HG03095 (cell line): ENCODE results near the gene MAT2B.
"Not testable (repeated sequence)": the region's sequence is repeated elsewhere in the genome, so short reads cannot be mapped to it uniquely, and the experiment has no call there.

Experiments
- ATAC-seq: cut with Tn5 transposase; IDR thresholded peaks from one replicate; pipeline ENCODE4 v1.9.1; 2021; ENCODE audit warnings: moderate library complexity; ENCODE audit not compliant: unreplicated experiment

Gene MAT2B

DNA sequence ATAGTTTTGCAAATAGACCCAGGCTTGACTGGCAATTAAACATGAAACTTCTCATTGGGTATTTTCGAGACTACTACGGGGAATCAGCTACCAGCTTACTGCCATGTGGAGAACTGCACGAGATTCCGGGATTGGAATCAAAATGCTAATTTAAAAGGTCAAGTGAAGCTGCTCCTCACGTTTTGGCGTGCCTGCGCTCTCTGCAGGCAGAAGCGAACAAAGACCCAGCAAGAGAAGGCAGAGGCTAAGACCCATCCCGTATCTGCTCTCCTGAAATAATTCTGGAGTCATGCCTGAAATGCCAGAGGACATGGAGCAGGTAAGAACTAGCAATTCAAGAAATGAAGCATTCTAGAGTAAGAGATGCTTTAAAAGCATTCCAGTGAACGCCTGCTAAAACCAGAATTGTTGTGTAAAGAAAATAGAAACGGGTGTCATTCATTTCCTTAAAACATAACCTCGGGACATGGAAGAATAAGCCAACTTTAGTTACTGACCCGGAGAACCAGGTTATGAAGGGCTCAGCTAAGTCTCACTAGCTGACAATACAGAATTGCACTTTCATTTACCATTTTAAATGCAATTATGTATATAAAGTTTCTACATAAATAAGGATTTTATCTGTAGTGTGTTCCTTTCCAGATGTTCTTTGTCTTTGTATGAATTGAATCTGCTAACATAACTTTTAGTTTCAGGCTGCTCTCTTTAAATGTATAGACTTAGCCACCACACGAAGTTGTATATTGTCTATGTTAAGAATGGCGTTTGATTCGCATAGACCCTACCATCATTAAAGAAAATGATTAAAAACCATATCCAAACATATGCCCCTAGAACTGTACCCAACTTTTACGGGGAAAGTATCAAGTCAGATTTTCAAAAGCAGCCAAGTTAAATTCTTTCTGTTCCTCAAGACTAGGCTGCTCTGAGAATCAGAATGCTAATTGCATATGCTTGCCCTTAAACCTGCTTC is 2.0 kb upstream of the MAT2B start:
- ATAC-seq, result no peak

DNA sequence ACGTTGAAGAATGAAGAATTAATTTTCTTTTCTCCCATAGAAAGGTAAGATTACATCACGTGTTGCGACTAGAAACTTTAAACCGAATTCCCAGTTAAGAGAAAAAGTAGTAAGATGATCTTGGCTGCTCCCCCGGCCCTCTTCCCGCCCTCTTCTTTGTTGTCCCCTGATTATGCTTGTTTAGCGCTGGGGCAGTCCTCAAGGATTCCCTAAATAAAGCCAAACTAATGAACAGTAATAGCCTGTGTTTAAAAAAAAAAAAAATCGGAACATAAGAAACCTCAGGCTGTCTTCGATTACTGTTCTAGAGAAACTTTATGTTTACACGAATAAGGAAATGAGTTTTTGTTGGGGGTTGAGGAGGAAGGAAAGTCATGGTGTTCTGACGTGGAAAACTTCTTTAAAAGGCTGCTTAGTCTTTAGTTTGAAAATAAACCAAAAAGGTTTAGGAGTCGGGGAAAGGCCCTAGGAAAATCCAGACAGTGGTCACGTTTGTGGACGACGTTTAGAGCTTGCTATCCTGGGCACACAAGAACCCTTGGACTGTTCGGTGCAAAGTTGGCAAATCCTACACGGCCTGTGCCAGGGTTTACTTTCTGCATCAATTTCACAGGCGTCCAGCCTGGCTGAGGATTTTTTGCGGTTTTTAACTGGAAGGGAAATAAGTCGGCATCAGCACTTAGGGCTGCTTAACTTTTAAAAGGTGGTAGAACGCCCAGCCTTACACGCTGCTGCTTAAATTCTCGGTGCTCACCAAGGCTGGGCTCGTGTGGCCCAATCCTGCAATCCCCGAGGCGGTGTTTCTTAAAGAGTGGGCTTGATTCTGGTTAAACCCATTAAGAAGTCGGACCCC is 1.1 kb upstream of the MAT2B start:
- no peak for ATAC-seq

GRCh38 chr5:163505049-163505367 is 411 bp upstream of the MAT2B start:
- peak; percentile 4 for ATAC-seq

DNA sequence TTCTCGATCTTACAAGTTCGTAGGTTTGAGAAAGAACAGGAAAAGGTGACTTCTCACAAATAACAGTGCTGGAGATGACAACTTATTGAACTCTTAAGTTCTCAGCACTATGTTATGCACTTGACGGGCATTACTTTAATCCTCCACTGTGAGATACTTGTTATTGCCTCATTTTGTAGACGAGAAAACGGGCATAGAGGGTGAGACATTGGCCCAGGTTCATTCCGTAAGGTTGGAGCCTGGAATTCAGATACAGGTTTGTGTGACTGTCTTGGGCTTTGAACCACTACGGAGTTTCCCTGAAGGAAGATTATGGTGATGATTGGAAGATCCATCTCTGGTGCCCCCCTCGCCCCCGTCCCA is 657 bp downstream of the MAT2B start:
- ATAC-seq, result peak; percentile 10

DNA sequence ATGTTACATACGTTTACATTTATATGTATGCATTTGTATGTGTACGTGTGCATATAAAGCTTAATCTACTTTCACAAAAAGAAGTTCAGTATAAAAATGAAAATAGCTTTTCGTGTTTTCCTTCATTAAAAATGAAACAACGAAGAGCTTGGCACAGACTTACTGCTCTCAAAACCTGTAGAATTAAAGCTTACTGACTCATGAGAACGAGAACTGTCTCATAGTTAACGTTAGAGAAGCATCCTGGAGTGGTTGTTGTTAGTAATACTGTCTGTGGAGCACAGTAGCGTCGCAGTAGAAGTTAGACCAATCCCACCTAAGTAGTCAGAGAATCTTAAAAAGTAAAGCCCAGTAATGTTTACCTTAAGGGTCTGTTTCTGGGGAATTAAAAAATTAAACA is 1.3 kb downstream of the MAT2B start:
- ATAC-seq, result no peak

DNA sequence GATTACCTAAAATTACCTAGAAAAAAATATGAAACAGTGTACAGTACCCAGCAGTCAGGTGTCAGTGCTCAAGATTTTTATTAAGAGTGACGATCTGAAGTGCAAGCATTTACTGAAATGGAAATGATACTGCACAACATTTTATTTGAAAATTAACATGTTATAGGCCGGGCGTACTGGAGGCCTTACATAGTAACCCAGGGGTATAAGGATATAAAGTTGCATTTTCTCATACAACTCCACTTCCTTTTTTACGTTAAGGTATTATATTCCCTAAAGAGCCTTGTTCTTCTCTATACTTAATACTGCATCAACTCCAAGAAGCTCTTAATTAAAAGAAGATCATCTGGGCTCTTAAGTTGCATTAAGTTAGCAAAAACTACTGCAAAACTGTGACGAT is 3.3 kb downstream of the MAT2B start:
- no peak for ATAC-seq

DNA sequence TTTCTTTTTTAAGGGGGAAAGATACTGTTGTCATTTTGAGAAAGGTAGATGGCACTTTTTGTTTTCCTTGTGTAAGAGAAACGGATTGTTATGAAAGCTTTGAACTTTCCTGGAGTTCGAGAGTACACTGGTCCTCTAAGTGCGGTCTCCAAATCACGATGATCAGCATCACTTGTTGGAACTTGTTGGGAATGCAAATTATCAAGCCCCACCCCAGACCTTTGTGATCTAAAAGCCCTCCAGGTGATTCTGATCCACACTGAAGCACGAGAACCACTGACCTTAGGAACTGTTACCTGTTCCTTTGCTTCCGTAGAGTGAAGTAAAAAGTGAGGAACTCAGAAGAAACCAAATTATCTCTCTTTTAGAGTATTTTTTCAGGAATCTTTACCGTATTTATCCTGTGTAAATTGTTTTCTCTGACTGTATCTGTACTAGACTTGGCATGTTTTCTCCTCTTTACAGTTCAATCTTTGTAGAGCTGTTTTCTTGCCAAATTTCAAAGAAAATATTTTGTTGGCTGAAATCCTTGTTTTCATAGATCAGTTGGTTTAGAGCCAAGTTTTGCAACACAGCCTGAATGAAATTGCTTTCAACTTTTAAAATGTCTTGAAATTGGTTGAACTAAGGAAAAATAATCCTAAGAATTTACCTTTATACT is 4.0 kb downstream of the MAT2B start:
- no peak for ATAC-seq

GRCh38 chr5:163512526-163512925 is 7.1 kb downstream of the MAT2B start:
- no peak for ATAC-seq

- ATAC-seq, result no peak
Measured at GRCh38 chr5:163525096-163525495, 19.7 kb downstream of the MAT2B start.

GRCh38 chr5:163529698-163530097 is 24.3 kb downstream of the MAT2B start:
- no peak for ATAC-seq

DNA sequence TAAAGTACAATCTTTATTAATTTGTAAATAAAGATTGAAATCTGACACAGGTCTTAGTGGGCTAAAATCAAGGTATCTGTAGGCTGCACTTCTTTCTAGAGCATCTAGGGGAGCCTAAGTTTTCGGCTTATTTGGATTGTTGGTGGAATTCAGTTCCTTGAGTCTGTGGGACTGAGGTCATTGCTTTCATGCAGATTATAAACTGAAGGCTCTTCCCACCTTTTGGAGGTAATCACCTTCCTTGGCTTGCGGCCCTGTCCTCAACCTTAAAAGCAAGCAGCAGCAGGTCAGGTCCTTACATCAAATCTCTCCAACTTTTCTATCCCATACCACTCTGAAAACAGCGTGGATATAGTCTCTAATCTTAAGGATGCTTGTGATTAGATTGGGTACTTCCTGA is 25.9 kb downstream of the MAT2B start:
- no peak for ATAC-seq

DNA sequence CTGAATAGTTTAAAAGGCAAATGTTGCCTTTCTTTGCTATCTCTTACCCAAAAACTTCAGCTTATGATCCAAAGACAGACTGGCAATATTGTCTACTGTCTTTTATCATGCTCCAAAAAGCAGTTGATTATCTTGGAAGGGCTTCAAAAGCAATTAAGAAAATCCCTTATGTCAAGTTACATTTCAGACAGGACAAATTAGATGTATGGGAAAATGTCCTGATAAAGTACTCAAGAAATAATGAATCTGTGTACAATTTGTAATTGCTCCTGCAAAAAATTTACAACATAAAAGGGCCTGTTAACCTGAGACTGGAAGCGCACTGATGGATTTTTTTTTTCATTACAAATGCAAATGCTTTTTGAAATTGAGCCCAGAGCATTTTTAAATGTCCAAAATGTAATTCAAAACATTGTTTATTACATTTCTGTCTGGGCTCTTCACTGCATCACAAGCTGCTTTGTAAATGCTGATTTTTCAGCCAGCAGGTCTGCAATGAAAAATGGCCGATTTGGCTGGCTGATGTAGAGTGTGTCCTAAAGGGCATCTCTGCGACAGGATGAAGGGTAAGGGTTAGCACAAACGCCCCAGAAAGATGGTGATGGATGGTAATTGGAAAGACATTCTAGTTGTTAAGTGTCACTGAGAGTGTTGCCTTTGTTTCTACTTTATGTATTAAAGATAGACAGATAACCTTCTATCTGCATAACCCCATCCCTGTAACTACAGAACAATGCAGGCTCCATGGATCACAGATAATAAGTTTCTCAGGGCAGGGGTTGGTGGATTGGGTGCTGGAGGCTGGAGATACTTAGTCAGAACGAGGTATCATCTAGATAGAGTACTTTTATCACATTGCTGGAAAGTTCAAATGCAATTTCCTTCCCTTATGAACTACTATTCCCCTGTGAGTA is 27.0 kb downstream of the MAT2B start:
- ATAC-seq, result no peak

- no peak for ATAC-seq
Measured at GRCh38 chr5:163533223-163533622, 27.8 kb downstream of the MAT2B start.

GRCh38 chr5:163534492-163535094 is 29.2 kb downstream of the MAT2B start:
- no peak for ATAC-seq

- ATAC-seq, result no peak
Measured at GRCh38 chr5:163535290-163535689, 29.9 kb downstream of the MAT2B start.

- not testable (repeated sequence) for ATAC-seq
Measured at GRCh38 chr5:163536442-163536841, 31.0 kb downstream of the MAT2B start.

- no peak for ATAC-seq
Measured at GRCh38 chr5:163540696-163541095, 35.3 kb downstream of the MAT2B start.

DNA sequence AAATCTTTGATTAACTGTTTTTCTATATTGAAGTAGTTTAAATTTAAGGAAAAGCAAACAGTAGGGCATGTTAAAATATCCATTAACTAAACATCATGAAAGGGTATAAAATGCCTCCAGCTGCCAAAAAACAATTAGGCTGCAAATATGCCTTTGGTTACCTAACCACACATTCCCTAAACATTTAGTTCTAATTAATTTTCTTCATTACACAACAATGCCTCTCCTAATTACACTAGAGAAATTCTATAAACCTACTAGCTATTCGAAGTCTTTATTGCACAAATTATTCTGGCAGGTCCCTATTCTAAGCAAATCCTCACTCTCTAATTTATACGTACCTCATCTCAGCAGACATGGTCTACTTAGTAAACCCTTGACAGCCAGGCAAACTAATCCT is 37.4 kb downstream of the MAT2B start:
- ATAC-seq, result no peak

DNA sequence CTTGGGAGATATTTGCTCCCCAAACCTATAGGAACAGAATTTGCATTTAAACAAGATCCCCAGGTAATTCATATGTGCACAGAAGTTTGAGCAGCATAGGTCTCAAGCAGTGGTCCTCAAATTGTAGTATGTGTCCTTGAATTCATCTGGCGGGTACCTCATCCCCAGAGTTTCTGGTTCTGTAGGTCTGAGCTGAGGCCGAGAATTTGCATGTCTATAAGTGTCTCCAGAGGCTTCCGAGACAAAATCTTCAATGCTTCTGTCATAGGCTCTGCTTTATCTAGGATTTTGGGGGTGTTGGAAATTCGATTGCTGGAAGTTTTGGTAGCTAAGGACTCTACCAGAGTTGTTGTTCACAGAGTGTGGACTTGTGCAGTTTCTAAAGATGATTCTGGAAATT is 38.6 kb downstream of the MAT2B start:
- no peak for ATAC-seq

DNA sequence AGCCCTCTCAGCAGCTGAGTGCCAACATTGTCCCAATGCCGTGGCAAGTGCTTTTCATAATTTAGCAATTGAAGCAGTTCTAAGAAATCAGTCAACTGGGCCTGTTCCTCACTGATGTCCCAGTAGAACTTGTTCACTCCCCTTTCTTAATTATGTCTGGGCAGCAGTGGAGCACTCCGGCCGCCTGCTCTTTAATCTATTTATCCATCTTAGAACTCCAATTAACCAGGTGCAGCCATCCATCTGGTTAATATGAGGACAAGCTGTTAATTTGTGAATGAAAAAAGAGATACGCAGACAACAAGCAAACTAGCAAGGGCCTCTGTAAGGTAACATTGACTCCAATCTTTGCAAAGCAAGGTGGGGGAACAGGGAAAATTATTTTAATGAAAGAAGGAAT is 39.4 kb downstream of the MAT2B start:
- ATAC-seq, result no peak
